Endothelial cell of umbilical vein (primary cell): ENCODE results near the gene MAX. TPM values are rescaled to one million over a fixed set of nuclear protein-coding genes. Genes with fewer than 3 reads are reported as not detected.

Experiments
- BruUV-seq: library from RNA; stranded (reverse); fragments of 400-500 nt; replicated peaks from 2 replicates; lab custom pipeline; 2021; lab: Mats Ljungman, UMichigan
- CTCF ChIA-PET: fragments of 300-600, 350-600 bp; sonication (Branson Sonifier 250); formaldehyde crosslinking; loops from one replicate; lab custom pipeline; 2021; ENCODE audit warnings: antibody characterized with exemption, inconsistent platforms; lab: Charles Lee
- POLR2A ChIA-PET: fragments of 300-600, 350-600 bp; sonication (Branson Sonifier 250); formaldehyde crosslinking; loops from one replicate; lab custom pipeline; 2021; ENCODE audit warnings: antibody characterized with exemption, inconsistent platforms; lab: Charles Lee
- DNase-seq: peaks from one replicate; pipeline ENCODE4 v3.0.0-alpha.2; 2011; ENCODE audit warnings: low read depth, low spot score
- FAIRE-seq: peaks from 2 replicates; lab custom pipeline; 2011; peaks lifted over from hg19 to GRCh38; lab: Jason Lieb, UNC
- H2AFZ ChIP-seq: 2 replicates; pipeline ENCODE4 v1.6.0; 2012; ENCODE audit warnings: low read depth, low read length, control low read depth, inconsistent platforms
- H3K27ac ChIP-seq: 2 replicates; pipeline ENCODE4 v1.5.1; 2011; ENCODE audit warnings: low read depth, mild to moderate bottlenecking, control low read depth, low read length, moderate library complexity; ENCODE audit not compliant: insufficient read depth
- H3K27me3 ChIP-seq, 2 experiments: 2 replicates each; pipeline versions ENCODE4 v1.6.0 to v1.6.1; 2011; ENCODE audit warnings: low read length in 2 of 2, mixed read lengths in 1 of 2; ENCODE audit not compliant: control insufficient read depth in 2 of 2, insufficient read depth in 2 of 2
- H3K36me3 ChIP-seq, 2 experiments: 2 replicates in 1 of 2; 3 replicates in 1 of 2; pipeline ENCODE4 v1.5.1; 2011; ENCODE audit warnings: low read length in 2 of 2, mild to moderate bottlenecking in 1 of 2, moderate library complexity in 1 of 2; ENCODE audit not compliant: control insufficient read depth in 2 of 2, insufficient read depth in 2 of 2; ENCODE audit errors: extremely low read depth in 1 of 2
- H3K4me1 ChIP-seq: 3 replicates; pipeline ENCODE4 v1.5.1; 2011; ENCODE audit warnings: mild to moderate bottlenecking, low read length; ENCODE audit not compliant: control insufficient read depth, insufficient read depth; ENCODE audit errors: extremely low read depth
- H3K4me2 ChIP-seq: 2 replicates; pipeline ENCODE4 v1.6.1; 2011; ENCODE audit warnings: low read length, control low read depth, mixed read lengths; ENCODE audit not compliant: insufficient read depth
- H3K4me3 ChIP-seq, 3 experiments: fragments of 200-600 bp in 1 of 3; sonication (generic), shearing (Covaris generic) in 1 of 3; replicated peaks in 1 of 3; 2 replicates each; pipeline ENCODE4 v1.5.1; 2011 to 2016; ENCODE audit warnings: control low read depth in 3 of 3, low read length in 3 of 3, mild to moderate bottlenecking in 2 of 3, inconsistent platforms in 1 of 3, low read depth in 1 of 3, moderate library complexity in 1 of 3; ENCODE audit not compliant: insufficient read depth in 1 of 3
- H3K79me2 ChIP-seq: 2 replicates; pipeline ENCODE4 v1.6.0; 2012; ENCODE audit warnings: low read length, inconsistent platforms; ENCODE audit not compliant: control insufficient read depth, insufficient read depth
- H3K9ac ChIP-seq: replicated peaks from 2 replicates; pipeline ENCODE3; 2011; ENCODE audit warnings: low read length, control low read depth; ENCODE audit not compliant: insufficient read depth; ENCODE audit errors: extremely low read depth
- H3K9me1 ChIP-seq: replicated peaks from 3 replicates; pipeline ENCODE4 v1.6.0; 2011; ENCODE audit warnings: mild to moderate bottlenecking, low read length; ENCODE audit not compliant: control insufficient read depth, insufficient read depth; ENCODE audit errors: extremely low read depth
- H3K9me3 ChIP-seq: replicated peaks from 2 replicates; pipeline ENCODE4 v1.5.1; 2012; ENCODE audit warnings: low read length, inconsistent platforms; ENCODE audit not compliant: control insufficient read depth, insufficient read depth
- H4K20me1 ChIP-seq: replicated peaks from 2 replicates; pipeline ENCODE3; 2011; ENCODE audit warnings: mild to moderate bottlenecking, low read length; ENCODE audit not compliant: control insufficient read depth, insufficient read depth; ENCODE audit errors: extremely low read depth
- CTCF ChIP-seq, 2 donors: IDR thresholded peaks; 1 replicate in 1 of 2; 2 replicates in 1 of 2; pipeline ENCODE4 v1.5.1; 2011; ENCODE audit warnings: low read length in 2 of 2, mild to moderate bottlenecking in 2 of 2, moderate library complexity in 2 of 2, control low read depth in 1 of 2, inconsistent platforms in 1 of 2, low read depth in 1 of 2; ENCODE audit not compliant: insufficient read depth in 1 of 2; ENCODE audit errors: extremely low read depth in 1 of 2
- EZH2 ChIP-seq: IDR thresholded peaks from 2 replicates; pipeline ENCODE4 v1.6.1; 2012; ENCODE audit warnings: borderline replicate concordance, low read depth, mild to moderate bottlenecking, moderate library complexity, low read length, inconsistent platforms; ENCODE audit not compliant: severe bottlenecking
- FOS ChIP-seq: IDR thresholded peaks from 2 replicates; pipeline ENCODE4 v1.6.1; 2011; ENCODE audit warnings: mild to moderate bottlenecking, low read length, moderate library complexity, borderline replicate concordance; ENCODE audit not compliant: insufficient read depth
- GATA2 ChIP-seq: IDR thresholded peaks from 2 replicates; pipeline ENCODE4 v1.7.0; 2011; ENCODE audit warnings: low read depth, mild to moderate bottlenecking, moderate library complexity, mixed read lengths, low read length; ENCODE audit not compliant: insufficient read length, insufficient read depth
- JUN ChIP-seq: IDR thresholded peaks from 2 replicates; pipeline ENCODE4 v1.6.1; 2011; ENCODE audit warnings: borderline replicate concordance, low read depth; ENCODE audit not compliant: insufficient read length, insufficient read depth
- MAX ChIP-seq: IDR thresholded peaks from 2 replicates; pipeline ENCODE4 v1.6.1; 2011; ENCODE audit not compliant: insufficient read depth, insufficient read length
- MYC ChIP-seq: IDR thresholded peaks from one replicate; pipeline ENCODE4 v1.6.1; 2011; ENCODE audit warnings: mild to moderate bottlenecking, low read depth, low read length
- POLR2A ChIP-seq: IDR thresholded peaks from 2 replicates; pipeline ENCODE4 v1.6.1; 2012; ENCODE audit warnings: low read depth, mild to moderate bottlenecking, control low read depth, low read length
- POLR2AphosphoS5 ChIP-seq: IDR thresholded peaks from 2 replicates; pipeline ENCODE4 v1.6.1; 2012; ENCODE audit warnings: low read depth, mild to moderate bottlenecking, control low read depth, low read length, moderate library complexity; ENCODE audit not compliant: insufficient read depth
- dilution Hi-C: fragments of 300-500 bp; cut with MboI; formaldehyde crosslinking; loops from one replicate; pipeline ENCODE4 v1.15.0; 2019; ENCODE audit warnings: low sequenced_read_pairs; ENCODE audit not compliant: extremely low pct_ligation_motif_present
- intact Hi-C: fragments of 100-400 bp; cut with micrococcal nuclease; formaldehyde crosslinking; loops from one replicate; pipeline ENCODE4 v1.10.0; 2022
- polyA plus RNA-seq, 4 experiments: library from polyadenylated mRNA; depleted of rRNA in 3 of 4; stranded (reverse) in 3 of 4; unstranded in 1 of 4; fragments of >200 nt; gene quantifications; 2 replicates each; pipeline versions ENCODE4 v1.2.1 to v1.2.3, GENCODE V29; 2011 to 2012; ENCODE audit warnings: missing spikeins in 1 of 4
- total RNA-seq: library from RNA; stranded (reverse); gene quantifications from 2 replicates; pipeline ENCODE4 v1.2.3, GENCODE V29; 2021

MAX gene
- total and polyA plus RNA-seq, 2 donors (not counting 3 experiments of a cell fraction or from before 2014, with no cell fraction given), result 70.1 to 79.5 TPM

- Histone ChIP-seq H3K79me2 (no peaks in the 10 kb centered on the region), H3K9me1 (no peaks in the 10 kb centered on the region), H4K20me1 (no peaks in the 10 kb centered on the region), H3K9me3 (no peaks in the 10 kb centered on the region), H3K4me3 (no peak overlapping the region), H3K36me3 (peaks cover 0 to 18% of the 10 kb centered on the region in 2 experiments), H3K27ac (no peak overlapping the region), H2AFZ (no peak overlapping the region), H3K9ac (no peak overlapping the region), H3K4me2 (no peak overlapping the region), H3K4me1 (peaks cover 15% of the 10 kb centered on the region), H3K27me3 (no peaks in the 10 kb centered on the region)
- dilution Hi-C loops, result no loop called here
- no peak for TF ChIP-seq POLR2A
- no peak for TF ChIP-seq GATA2
- no peak for TF ChIP-seq MYC
- no peak for TF ChIP-seq JUN
- TF ChIP-seq MAX, result no peak
- no peak for TF ChIP-seq CTCF (IDR thresholded peaks at IDR 0.05; ENCODE audit: extremely low read depth in 1 of 2, insufficient read depth in 1 of 2, low read depth in 1 of 2, low read length in 2 of 2)
- no peak for TF ChIP-seq FOS
- no peak for TF ChIP-seq POLR2AphosphoS5
- TF ChIP-seq EZH2, result no peak
- BruUV-seq, result no TSS peak
- FAIRE-seq (no peak), DNase-seq (no peak)
- ChIA-PET POLR2A (no interaction called here), CTCF (no interaction called here)
- intact Hi-C loops, result no loop called here
These were observed 32.4 kb downstream of the MAX start for GRCh38 chr14:65069874-65070413.
